Liver (tissue), 9 donors: ENCODE results near the gene HOXC11. TPM values are rescaled to one million over a fixed set of nuclear protein-coding genes. Genes with fewer than 3 reads are reported as not detected.

Experiments used
- DNase-seq: peaks from one replicate; pipeline ENCODE4 v3.0.0-alpha.2; 2017; ENCODE audit warnings: low spot score
- H3K27ac ChIP-seq, 2 donors: one replicate each; pipeline ENCODE4 v1.7.0; 2013; ENCODE audit warnings: inconsistent platforms in 2 of 2, low read length in 2 of 2, control low read depth in 1 of 2, low read depth in 1 of 2, mild to moderate bottlenecking in 1 of 2
- H3K27me3 ChIP-seq, 4 donors: one replicate each; pipeline versions ENCODE4 v1.6.1 to v1.7.0; 2013; ENCODE audit warnings: low read length in 3 of 4, inconsistent platforms in 1 of 4, mild to moderate bottlenecking in 1 of 4, moderate library complexity in 1 of 4; ENCODE audit not compliant: control insufficient read depth in 4 of 4, insufficient read depth in 4 of 4
- H3K36me3 ChIP-seq, 4 donors: one replicate each; pipeline versions ENCODE4 v1.6.1 to v1.7.0; 2013; ENCODE audit warnings: low read length in 3 of 4, mild to moderate bottlenecking in 3 of 4, low read depth in 1 of 4, moderate library complexity in 1 of 4; ENCODE audit not compliant: control insufficient read depth in 4 of 4, insufficient read depth in 3 of 4
- H3K4me1 ChIP-seq, 4 donors: one replicate each; pipeline versions ENCODE4 v1.6.1 to v1.7.0; 2013; ENCODE audit warnings: low read length in 3 of 4, mild to moderate bottlenecking in 3 of 4, moderate library complexity in 1 of 4; ENCODE audit not compliant: control insufficient read depth in 4 of 4, insufficient read depth in 4 of 4
- H3K4me3 ChIP-seq, 3 donors: one replicate each; pipeline versions ENCODE4 v1.6.1 to v1.7.0; 2013; ENCODE audit warnings: low read length in 3 of 3, control low read depth in 1 of 3, low read depth in 1 of 3, mild to moderate bottlenecking in 1 of 3
- H3K9ac ChIP-seq, 2 donors: one replicate each; pipeline ENCODE4 v1.7.0; 2013; ENCODE audit warnings: low read length in 2 of 2, mild to moderate bottlenecking in 2 of 2, moderate library complexity in 2 of 2, control low read depth in 1 of 2, low read depth in 1 of 2
- H3K9me3 ChIP-seq, 4 donors: one replicate each; pipeline versions ENCODE4 v1.6.1 to v1.7.0; 2013; ENCODE audit warnings: low read length in 3 of 4; ENCODE audit not compliant: control insufficient read depth in 4 of 4
- CTCF ChIP-seq: fragments of 150-350 bp; IDR thresholded peaks from 2 replicates; pipeline ENCODE4 v1.5.1; 2017; ENCODE audit warnings: improper control_type of control experiment, low read depth, low read length; ENCODE audit not compliant: missing input control
- EGR1 ChIP-seq, 2 donors: IDR thresholded peaks; 2 replicates each; pipeline ENCODE4 v1.6.1; 2016 to 2018; ENCODE audit warnings: antibody characterized with exemption in 2 of 2, low read depth in 2 of 2
- FOXA1 ChIP-seq: IDR thresholded peaks from 2 replicates; pipeline ENCODE4 v1.6.1; 2016; ENCODE audit warnings: antibody characterized with exemption
- FOXA2 ChIP-seq: IDR thresholded peaks from 2 replicates; pipeline ENCODE4 v1.6.1; 2016; ENCODE audit warnings: antibody characterized with exemption
- GABPA ChIP-seq, 2 donors: IDR thresholded peaks in 1 of 2; conservative IDR thresholded peaks in 1 of 2; 2 replicates each; pipeline ENCODE4 v1.6.1; 2016; ENCODE audit warnings: antibody characterized with exemption in 2 of 2, mild to moderate bottlenecking in 1 of 2, moderate library complexity in 1 of 2
- HNF4A ChIP-seq, 2 donors: conservative IDR thresholded peaks; 2 replicates each; pipeline ENCODE4 v1.6.1; 2016; ENCODE audit warnings: antibody characterized with exemption in 2 of 2, mild to moderate bottlenecking in 2 of 2
- JUND ChIP-seq, 2 donors: IDR thresholded peaks; 2 replicates each; pipeline ENCODE4 v1.6.1; 2016; ENCODE audit warnings: antibody characterized with exemption in 2 of 2
- NR2F2 ChIP-seq: IDR thresholded peaks from 2 replicates; pipeline ENCODE4 v1.6.1; 2016; ENCODE audit warnings: antibody characterized with exemption
- RAD21 ChIP-seq, 2 donors: IDR thresholded peaks; 2 replicates each; pipeline ENCODE4 v1.6.1; 2016; ENCODE audit warnings: antibody characterized with exemption in 2 of 2, mild to moderate bottlenecking in 2 of 2
- REST ChIP-seq: IDR thresholded peaks from 2 replicates; pipeline ENCODE4 v1.6.1; 2016; ENCODE audit warnings: antibody characterized with exemption, mild to moderate bottlenecking
- RXRA ChIP-seq, 2 donors: IDR thresholded peaks; 2 replicates each; pipeline ENCODE4 v1.6.1; 2017 to 2018; ENCODE audit warnings: antibody characterized with exemption in 2 of 2, mild to moderate bottlenecking in 1 of 2
- SP1 ChIP-seq: IDR thresholded peaks from 2 replicates; pipeline ENCODE4 v1.6.1; 2018; ENCODE audit warnings: antibody characterized with exemption, mild to moderate bottlenecking
- TAF1 ChIP-seq: conservative IDR thresholded peaks from 2 replicates; pipeline ENCODE4 v1.6.1; 2016; ENCODE audit warnings: antibody characterized with exemption, mild to moderate bottlenecking
- YY1 ChIP-seq: IDR thresholded peaks from 2 replicates; pipeline ENCODE4 v1.6.1; 2016; ENCODE audit warnings: antibody characterized with exemption, mild to moderate bottlenecking
- ZBTB33 ChIP-seq: IDR thresholded peaks from 2 replicates; pipeline ENCODE4 v1.6.1; 2016; ENCODE audit warnings: antibody characterized with exemption
- WGBS: extraction: QIAGEN DNeasy Blood & Tissue Kit; methylation state at CpG from one replicate; pipeline ENCODE4 v1.1.7; 2013; 5-methylcytosine and 5-hydroxymethylcytosine counted together
- polyA plus RNA-seq, 2 donors: library from polyadenylated mRNA; stranded (reverse) in 1 of 2; unstranded in 1 of 2; fragments of 200-250 nt in 1 of 2; fragments of >200 nt in 1 of 2; fragmentation: Nextera tagmentation in 1 of 2; extraction: Ambion mirVana in 1 of 2; gene quantifications; one replicate each; pipeline versions ENCODE4 v1.2.1 to v1.2.3, GENCODE V29; 2013 to 2015
- total RNA-seq, 2 donors: library from RNA; depleted of rRNA; stranded (reverse); fragments of >200 nt; gene quantifications; one replicate each; pipeline ENCODE4 v1.2.3, GENCODE V29; 2014
- TF ChIP-seq, protein P1 (sequence below): IDR thresholded peaks from 2 replicates; pipeline ENCODE4 v1.6.1; 2016; ENCODE audit warnings: antibody characterized with exemption
- TF ChIP-seq, protein P2 (sequence below): IDR thresholded peaks from 2 replicates; pipeline ENCODE4 v1.6.1; 2016; ENCODE audit warnings: antibody characterized with exemption
- donor health status: healthy.
- donor health status: healthy.
- donor health status: healthy.
- donor health status: healthy.
- donor health status: healthy.

HOXC11 gene
- total and polyA plus RNA-seq, 4 donors, result not detected

- no peak overlapping the region for H3K9ac ChIP-seq
- H3K9me3 ChIP-seq, result no peaks in the 10 kb centered on the region
- TF ChIP-seq FOXA2 (no peak), RXRA (IDR thresholded peaks at IDR 0.05) (no peak), REST (no peak), SP1 (no peak), GABPA (IDR thresholded peaks at IDR 0.05 in 1 of 2, conservative IDR thresholded peaks at IDR 0.05 in 1 of 2) (no peak), CTCF (no peak), RAD21 (IDR thresholded peaks at IDR 0.05) (no peak), EGR1 (IDR thresholded peaks at IDR 0.05; ENCODE audit: low read depth in 2 of 2) (no peak), TAF1 (no peak), JUND (IDR thresholded peaks at IDR 0.05) (no peak), HNF4A (conservative IDR thresholded peaks at IDR 0.05) (no peak), NR2F2 (no peak), FOXA1 (no peak), YY1 (no peak), ZBTB33 (no peak)
- TF ChIP-seq, protein P1, sequence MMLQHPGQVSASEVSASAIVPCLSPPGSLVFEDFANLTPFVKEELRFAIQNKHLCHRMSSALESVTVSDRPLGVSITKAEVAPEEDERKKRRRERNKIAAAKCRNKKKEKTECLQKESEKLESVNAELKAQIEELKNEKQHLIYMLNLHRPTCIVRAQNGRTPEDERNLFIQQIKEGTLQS, result no peak
- TF ChIP-seq, protein P2, sequence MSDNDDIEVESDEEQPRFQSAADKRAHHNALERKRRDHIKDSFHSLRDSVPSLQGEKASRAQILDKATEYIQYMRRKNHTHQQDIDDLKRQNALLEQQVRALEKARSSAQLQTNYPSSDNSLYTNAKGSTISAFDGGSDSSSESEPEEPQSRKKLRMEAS, result no peak
- peaks cover 0 to 3% (median 0%) of the 10 kb centered on the region in 4 donors for H3K4me1 ChIP-seq
- no peak for DNase-seq
- 8% methylated on average over 91 of the region's 91 CpGs for WGBS
- peaks cover 6 to 36% (median 20%) of the 10 kb centered on the region in 4 donors for H3K27me3 ChIP-seq
- H3K27ac ChIP-seq, result no peak overlapping the region
- H3K4me3 ChIP-seq, result no peak overlapping the region
- H3K36me3 ChIP-seq, result no peaks in the 10 kb centered on the region
Observed at GRCh38 chr12:53939141-53940108, 33.5 kb upstream of the HOXC11 start.
